Lung (tissue), 12 donors: ENCODE results near the gene CFAP57. TPM values are rescaled to one million over a fixed set of nuclear protein-coding genes. Genes with fewer than 3 reads are reported as not detected.

Experiments
- ATAC-seq: fragments of 200-7000 bp; cut with Tn5 transposase; one replicate; pipeline ENCODE4 v1.9.1; 2020; ENCODE audit warnings: moderate number of reproducible peaks; ENCODE audit not compliant: insufficient read depth, low FRiP score
- DNase-seq, 3 donors: peaks; one replicate each; pipeline ENCODE4 v3.0.0-alpha.2; 2013 to 2017
- H3K27ac ChIP-seq, 2 donors: one replicate each; pipeline ENCODE4 v1.5.1; 2013; ENCODE audit warnings: mild to moderate bottlenecking in 2 of 2, moderate library complexity in 2 of 2, control low read depth in 1 of 2, inconsistent platforms in 1 of 2, low read depth in 1 of 2, low read length in 1 of 2
- H3K27me3 ChIP-seq, 3 donors: one replicate each; pipeline ENCODE4 v1.5.1; 2013; ENCODE audit warnings: low read length in 2 of 3; ENCODE audit not compliant: control insufficient read depth in 3 of 3, insufficient read depth in 3 of 3
- H3K36me3 ChIP-seq, 4 donors: one replicate each; pipeline ENCODE4 v1.5.1; 2013; ENCODE audit warnings: low read length in 4 of 4, mild to moderate bottlenecking in 1 of 4, moderate library complexity in 1 of 4; ENCODE audit not compliant: control insufficient read depth in 4 of 4, insufficient read depth in 4 of 4
- H3K4me1 ChIP-seq, 5 donors: one replicate each; pipeline ENCODE4 v1.5.1; 2013; ENCODE audit warnings: low read length in 5 of 5, mild to moderate bottlenecking in 2 of 5, moderate library complexity in 1 of 5; ENCODE audit not compliant: control insufficient read depth in 5 of 5, insufficient read depth in 5 of 5
- H3K4me3 ChIP-seq: one replicate; pipeline ENCODE4 v1.5.1; 2013; ENCODE audit warnings: mild to moderate bottlenecking, control low read depth, moderate library complexity
- H3K9ac ChIP-seq, 2 donors: one replicate each; pipeline ENCODE4 v1.5.1; 2013; ENCODE audit warnings: low read length in 2 of 2, control low read depth in 1 of 2; ENCODE audit not compliant: insufficient read depth in 1 of 2
- H3K9me3 ChIP-seq, 4 donors: one replicate each; pipeline ENCODE4 v1.5.1; 2013; ENCODE audit warnings: low read length in 3 of 4, mild to moderate bottlenecking in 1 of 4, moderate library complexity in 1 of 4; ENCODE audit not compliant: control insufficient read depth in 4 of 4, insufficient read depth in 3 of 4
- WGBS, 2 donors: extraction: QIAGEN DNeasy Blood & Tissue Kit; methylation state at CpG; one replicate each; pipeline ENCODE4 v1.1.7; 2013; 5-methylcytosine and 5-hydroxymethylcytosine counted together
- polyA plus RNA-seq, 2 donors: library from polyadenylated mRNA; stranded (reverse); fragments of 200-250 nt; gene quantifications; one replicate each; pipeline ENCODE4 v1.2.1, GENCODE V29; 2013
- total RNA-seq, 2 donors: library from RNA; depleted of rRNA in 1 of 2; stranded (reverse); fragments of >200 nt in 1 of 2; gene quantifications; one replicate each; pipeline ENCODE4 v1.2.1, GENCODE V29; 2014 to 2021
- TF ChIP-seq, protein P1 (sequence below): IDR thresholded peaks from 2 replicates; pipeline ENCODE4 v1.5.1; 2012; ENCODE audit warnings: mild to moderate bottlenecking; ENCODE audit errors: control extremely low read depth, extremely low read depth
- donor health status: control.
- donor health status: control.
- donor health status: Bipolar disorder and iron deficiency.
- donor health status: healthy.
- donor health status: DM: yes; HTN: yes; CAD: no.

Gene CFAP57
- total and polyA plus RNA-seq, 4 donors, result 1.7 to 12.3 (median 6.3) TPM

- peaks cover 0 to 3% (median 0%) of the 10 kb centered on the region in 4 donors for H3K36me3 ChIP-seq
- ATAC-seq, result no peak
- H3K4me1 ChIP-seq, result peaks cover 0 to 24% (median 19%) of the 10 kb centered on the region in 5 donors
- TF ChIP-seq, protein P1, sequence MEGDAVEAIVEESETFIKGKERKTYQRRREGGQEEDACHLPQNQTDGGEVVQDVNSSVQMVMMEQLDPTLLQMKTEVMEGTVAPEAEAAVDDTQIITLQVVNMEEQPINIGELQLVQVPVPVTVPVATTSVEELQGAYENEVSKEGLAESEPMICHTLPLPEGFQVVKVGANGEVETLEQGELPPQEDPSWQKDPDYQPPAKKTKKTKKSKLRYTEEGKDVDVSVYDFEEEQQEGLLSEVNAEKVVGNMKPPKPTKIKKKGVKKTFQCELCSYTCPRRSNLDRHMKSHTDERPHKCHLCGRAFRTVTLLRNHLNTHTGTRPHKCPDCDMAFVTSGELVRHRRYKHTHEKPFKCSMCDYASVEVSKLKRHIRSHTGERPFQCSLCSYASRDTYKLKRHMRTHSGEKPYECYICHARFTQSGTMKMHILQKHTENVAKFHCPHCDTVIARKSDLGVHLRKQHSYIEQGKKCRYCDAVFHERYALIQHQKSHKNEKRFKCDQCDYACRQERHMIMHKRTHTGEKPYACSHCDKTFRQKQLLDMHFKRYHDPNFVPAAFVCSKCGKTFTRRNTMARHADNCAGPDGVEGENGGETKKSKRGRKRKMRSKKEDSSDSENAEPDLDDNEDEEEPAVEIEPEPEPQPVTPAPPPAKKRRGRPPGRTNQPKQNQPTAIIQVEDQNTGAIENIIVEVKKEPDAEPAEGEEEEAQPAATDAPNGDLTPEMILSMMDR, result no peak
- DNase-seq, result no peak
- H3K9ac ChIP-seq, result no peak overlapping the region
- no peaks in the 10 kb centered on the region for H3K27me3 ChIP-seq
- peak overlapping the region in 1 of 2 donors; percentile 92 for H3K27ac ChIP-seq
- WGBS, 2 donors, result 52 to 70% methylated on average over 12 of the region's 12 CpGs
- peaks cover 0 to 7% (median 0%) of the 10 kb centered on the region in 4 donors for H3K9me3 ChIP-seq
- H3K4me3 ChIP-seq, result no peak overlapping the region
Observed at GRCh38 chr1:43271186-43272118, 99.3 kb downstream of the CFAP57 start.

DNA sequence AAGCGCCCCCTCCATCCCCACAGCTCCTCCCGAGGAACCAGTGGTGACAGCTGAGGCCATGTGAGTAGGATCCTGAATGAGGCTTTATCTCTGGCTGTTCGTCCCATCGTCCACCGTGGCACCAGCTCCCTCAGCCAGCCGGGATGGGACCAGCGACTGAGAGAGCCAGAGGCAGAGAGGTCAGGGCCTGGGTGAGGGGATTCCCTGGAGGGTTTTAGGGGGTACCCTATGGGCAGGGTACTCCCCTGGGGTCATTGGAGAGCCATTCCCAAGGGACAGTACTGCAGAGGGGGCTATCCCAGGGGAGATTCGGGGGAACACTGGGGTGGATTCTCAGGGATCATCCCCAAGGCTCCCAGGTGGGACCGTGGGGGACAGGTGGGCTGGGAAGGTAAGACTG, 100.0 kb downstream of the CFAP57 start:
- ATAC-seq, result no peak
- H3K27ac ChIP-seq, result peak overlapping the region in 1 of 2 donors; percentile 23

DNA sequence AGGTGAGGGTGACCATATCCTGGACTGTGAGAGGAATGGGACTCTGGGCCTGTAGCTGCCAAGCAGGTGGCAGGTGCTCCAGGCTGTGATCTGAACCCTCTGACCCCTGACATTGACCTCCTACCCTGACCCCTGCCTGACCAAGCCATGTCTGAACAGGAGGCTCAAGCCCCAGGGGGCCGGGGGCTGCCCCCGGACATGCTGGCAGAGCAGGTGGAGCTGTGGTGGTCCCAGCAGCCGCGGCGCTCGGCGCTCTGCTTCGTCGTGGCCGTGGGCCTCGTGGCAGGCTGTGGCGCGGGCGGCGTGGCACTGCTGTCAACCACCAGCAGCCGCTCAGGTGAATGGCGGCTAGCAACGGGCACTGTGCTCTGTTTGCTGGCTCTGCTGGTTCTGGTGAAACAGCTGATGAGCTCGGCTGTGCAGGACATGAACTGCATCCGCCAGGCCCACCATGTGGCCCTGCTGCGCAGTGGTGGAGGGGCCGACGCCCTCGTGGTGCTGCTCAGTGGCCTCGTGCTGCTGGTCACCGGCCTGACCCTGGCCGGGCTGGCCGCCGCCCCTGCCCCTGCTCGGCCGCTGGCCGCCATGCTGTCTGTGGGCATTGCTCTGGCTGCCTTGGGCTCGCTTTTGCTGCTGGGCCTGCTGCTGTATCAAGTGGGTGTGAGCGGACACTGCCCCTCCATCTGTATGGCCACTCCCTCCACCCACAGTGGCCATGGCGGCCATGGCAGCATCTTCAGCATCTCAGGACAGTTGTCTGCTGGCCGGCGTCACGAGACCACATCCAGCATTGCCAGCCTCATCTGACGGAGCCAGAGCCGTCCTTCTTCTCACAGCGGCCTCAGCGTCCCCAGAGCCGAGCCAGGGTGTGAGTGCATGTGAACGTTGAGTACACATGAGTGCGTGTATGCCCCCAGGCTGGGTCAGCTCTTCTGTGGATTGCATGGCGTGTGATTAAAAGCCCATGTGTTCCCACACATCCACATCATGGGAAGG, 100.7 kb downstream of the CFAP57 start:
- Histone ChIP-seq H3K36me3 (peaks cover 0 to 3% (median 0%) of the 10 kb centered on the region in 4 donors), H3K9me3 (peaks cover 0 to 4% (median 0%) of the 10 kb centered on the region in 4 donors), H3K9ac (no peak overlapping the region), H3K27me3 (no peaks in the 10 kb centered on the region), H3K27ac (peak overlapping the region in 1 of 2 donors; percentile 23), H3K4me3 (no peak overlapping the region), H3K4me1 (peaks cover 0 to 23% (median 20%) of the 10 kb centered on the region in 5 donors)
- TF ChIP-seq, protein P1, result no peak
- ATAC-seq (no peak), DNase-seq (no peak)
- 97% methylated on average over 46 of the region's 46 CpGs for WGBS, 2 donors

More for the DNA sequence above, 100.0 kb downstream of the CFAP57 start:
- no peaks in the 10 kb centered on the region for H3K27me3 ChIP-seq
- TF ChIP-seq, protein P1, result no peak
- peaks cover 0 to 3% (median 0%) of the 10 kb centered on the region in 4 donors for H3K36me3 ChIP-seq
- DNase-seq, result no peak
- peaks cover 0 to 7% (median 0%) of the 10 kb centered on the region in 4 donors for H3K9me3 ChIP-seq
- WGBS, 2 donors, result 74 to 84% methylated on average over 9 of the region's 9 CpGs
- peaks cover 0 to 24% (median 22%) of the 10 kb centered on the region in 5 donors for H3K4me1 ChIP-seq
- no peak overlapping the region for H3K4me3 ChIP-seq
- H3K9ac ChIP-seq, result no peak overlapping the region
